Right renal cortex interstitium (tissue), 3 donors: ENCODE data around the gene SLC39A12. TPM values are rescaled to one million over a fixed set of nuclear protein-coding genes. Genes with fewer than 3 reads are reported as not detected.
"Not testable (repeated sequence)": the region's sequence is repeated elsewhere in the genome, so short reads cannot be mapped to it uniquely, and the experiment has no call there.

ENCODE experiments used
- DNase-seq, 3 donors: peaks; one replicate each; pipeline ENCODE4 v3.0.0-alpha.2; 2013; ENCODE audit warnings: low read depth in 3 of 3, low spot score in 2 of 3
- polyA plus RNA-seq, 3 donors: library from polyadenylated mRNA; unstranded; fragments of 120-200 nt; gene quantifications; one replicate each; pipeline ENCODE4 v1.2.1, GENCODE V29; 2013; ENCODE audit not compliant: insufficient read length in 3 of 3

The SLC39A12 gene
- polyA plus RNA-seq, result not detected

- DNase-seq, result no peak
Measured at GRCh38 chr10:17951868-17952371, at the start of gene SLC39A12. Gene SLC39A12, plus strand, starts transcription at chr10:17951918. Its CDS starts 1,359 bp downstream, at chr10:17953277.

GRCh38 chr10:17904564-17904963 is 47.2 kb upstream of the SLC39A12 start:
- no peak for DNase-seq

GRCh38 chr10:17905491-17905890 is 46.2 kb upstream of the SLC39A12 start:
- DNase-seq, result no peak

- no peak for DNase-seq
Measured at GRCh38 chr10:17906002-17906401, 45.7 kb upstream of the SLC39A12 start.

GRCh38 chr10:17907641-17908040 is 44.1 kb upstream of the SLC39A12 start:
- no peak for DNase-seq

- peak in 2 of 3 donors; percentile 9 to 16 for DNase-seq
Measured at GRCh38 chr10:17910125-17910789, 41.5 kb upstream of the SLC39A12 start.

- no peak for DNase-seq
Measured at GRCh38 chr10:17912754-17913153, 39.0 kb upstream of the SLC39A12 start.

GRCh38 chr10:17913604-17914003 is 38.1 kb upstream of the SLC39A12 start:
- no peak for DNase-seq

- DNase-seq, result no peak
Measured at GRCh38 chr10:17914169-17915045, 37.3 kb upstream of the SLC39A12 start.

GRCh38 chr10:17915181-17915580 is 36.5 kb upstream of the SLC39A12 start:
- DNase-seq, result no peak

GRCh38 chr10:17918187-17918903 is 33.4 kb upstream of the SLC39A12 start:
- DNase-seq, result no peak

GRCh38 chr10:17921378-17921777 is 30.3 kb upstream of the SLC39A12 start:
- no peak for DNase-seq

GRCh38 chr10:17923728-17924127 is 28.0 kb upstream of the SLC39A12 start:
- DNase-seq, result no peak

- DNase-seq, result no peak
Measured at GRCh38 chr10:17943033-17943745, 8.5 kb upstream of the SLC39A12 start.

- DNase-seq, result not testable (repeated sequence)
Measured at GRCh38 chr10:17950269-17950668, 1.4 kb upstream of the SLC39A12 start.

- no peak for DNase-seq
Measured at GRCh38 chr10:17950726-17951125, 992 bp upstream of the SLC39A12 start.

- DNase-seq, result not testable (repeated sequence)
Measured at GRCh38 chr10:17954372-17954771, 2.7 kb downstream of the SLC39A12 start.

GRCh38 chr10:17954861-17955260 is 3.1 kb downstream of the SLC39A12 start:
- DNase-seq, result no peak

GRCh38 chr10:17958049-17958448 is 6.3 kb downstream of the SLC39A12 start:
- DNase-seq, result no peak

GRCh38 chr10:17959870-17960269 is 8.2 kb downstream of the SLC39A12 start:
- no peak for DNase-seq
